HepG2 (cell line): ENCODE measurements around the gene SLC25A10. TPM values are rescaled to one million over a fixed set of nuclear protein-coding genes. Genes with fewer than 3 reads are reported as not detected.

ENCODE experiments used
- CENPX ChIP-seq: sonication (generic); formaldehyde crosslinking; IDR thresholded peaks from 2 replicates; pipeline ENCODE4 v1.9.0; 2021; ENCODE audit warnings: mild to moderate bottlenecking, missing genetic modification reagents, moderate library complexity
- CERS6 ChIP-seq: sonication (generic); formaldehyde crosslinking; IDR thresholded peaks from 2 replicates; pipeline ENCODE4 v1.5.0; 2020; ENCODE audit warnings: missing genetic modification reagents
- CHCHD3 ChIP-seq: sonication (generic); formaldehyde crosslinking; IDR thresholded peaks from 2 replicates; pipeline ENCODE4 v1.8.0; 2022; ENCODE audit warnings: mild to moderate bottlenecking, missing genetic modification reagents, moderate library complexity
- ETV5 ChIP-seq: IDR thresholded peaks from 2 replicates; pipeline ENCODE4 v1.6.1; 2018; ENCODE audit warnings: missing biosample characterization, missing genetic modification reagents, inconsistent platforms, borderline replicate concordance
- EZH2 ChIP-seq: conservative IDR thresholded peaks from 2 replicates; pipeline ENCODE4 v1.6.1; 2012; ENCODE audit warnings: mild to moderate bottlenecking, low read depth, low read length, moderate library complexity
- FLYWCH1 ChIP-seq: sonication (generic); formaldehyde crosslinking; IDR thresholded peaks from 2 replicates; pipeline ENCODE4 v1.8.1; 2023; ENCODE audit warnings: mild to moderate bottlenecking, missing genetic modification reagents
- MEIS1 ChIP-seq: sonication (generic); formaldehyde crosslinking; IDR thresholded peaks from 2 replicates; pipeline ENCODE4 v1.9.0; 2021; ENCODE audit warnings: mild to moderate bottlenecking, missing genetic modification reagents, moderate library complexity, borderline replicate concordance
- NCOA2 ChIP-seq: sonication (generic); formaldehyde crosslinking; IDR thresholded peaks from 2 replicates; pipeline ENCODE4 v1.8.0; 2022; ENCODE audit warnings: inconsistent platforms
- NONO ChIP-seq, 2 experiments: fragments of 450-650 bp in 1 of 2; sonication (generic) in 1 of 2; formaldehyde crosslinking in 1 of 2; IDR thresholded peaks in 1 of 2; conservative IDR thresholded peaks in 1 of 2; 2 replicates each; pipeline versions ENCODE4 v1.6.1 to v1.8.0; 2017 to 2022; ENCODE audit warnings: mild to moderate bottlenecking in 1 of 2, missing genetic modification reagents in 1 of 2, moderate library complexity in 1 of 2
- PCBP1 ChIP-seq: fragments of 200-400 bp; formaldehyde crosslinking; IDR thresholded peaks from 2 replicates; pipeline ENCODE4 v1.6.1; 2017; ENCODE audit warnings: mild to moderate bottlenecking, low read depth, low read length, borderline replicate concordance
- POLR2A ChIP-seq, 2 experiments: IDR thresholded peaks; 2 replicates each; pipeline ENCODE4 v1.6.1; 2011; ENCODE audit warnings: low read depth in 2 of 2, low read length in 2 of 2, mild to moderate bottlenecking in 1 of 2, moderate library complexity in 1 of 2; ENCODE audit not compliant: insufficient read depth in 1 of 2
- POLR2AphosphoS5 ChIP-seq: IDR thresholded peaks from 2 replicates; pipeline ENCODE4 v1.6.1; 2012; ENCODE audit warnings: low read depth, low read length
- RAD51 ChIP-seq: fragments of 450-650 bp; IDR thresholded peaks from 2 replicates; pipeline ENCODE4 v1.6.1; 2016; ENCODE audit warnings: borderline replicate concordance
- RELA ChIP-seq: sonication (generic); formaldehyde crosslinking; IDR thresholded peaks from 2 replicates; pipeline ENCODE4 v1.4.0; 2020; ENCODE audit warnings: missing genetic modification reagents
- SIN3A ChIP-seq: IDR thresholded peaks from 2 replicates; pipeline ENCODE4 v1.6.1; 2011; ENCODE audit warnings: low read depth, mild to moderate bottlenecking, control low read depth, low read length, borderline replicate concordance
- SIN3B ChIP-seq: fragments of 150-350 bp; IDR thresholded peaks from 2 replicates; pipeline ENCODE4 v1.6.1; 2014; ENCODE audit warnings: low read length
- SNRNP70 ChIP-seq: fragments of 200-400 bp; formaldehyde crosslinking; IDR thresholded peaks from 2 replicates; pipeline ENCODE4 v1.6.1; 2017; ENCODE audit warnings: mild to moderate bottlenecking, low read depth, low read length, moderate library complexity
- TCF7L2 ChIP-seq: IDR thresholded peaks from 2 replicates; pipeline ENCODE4 v1.6.1; 2011; ENCODE audit warnings: mild to moderate bottlenecking, low read depth, low read length, moderate library complexity
- ZC3H4 ChIP-seq: sonication (generic); formaldehyde crosslinking; IDR thresholded peaks from 2 replicates; pipeline ENCODE4 v1.4.0; 2020; ENCODE audit warnings: missing genetic modification reagents, borderline replicate concordance
- ZFP91 ChIP-seq: sonication (generic); formaldehyde crosslinking; IDR thresholded peaks from 2 replicates; pipeline ENCODE4 v1.9.0; 2022; ENCODE audit warnings: missing genetic modification reagents, mild to moderate bottlenecking, borderline replicate concordance
- ZKSCAN8 ChIP-seq: IDR thresholded peaks from 2 replicates; pipeline ENCODE4 v1.6.1; 2016; ENCODE audit warnings: borderline replicate concordance, missing genetic modification reagents, missing compliant biosample characterization
- ZMYM3 ChIP-seq: sonication (generic); formaldehyde crosslinking; IDR thresholded peaks from 2 replicates; pipeline ENCODE4 v1.5.1; 2020; ENCODE audit warnings: mild to moderate bottlenecking, missing genetic modification reagents
- ZNF224 ChIP-seq: sonication (generic); formaldehyde crosslinking; IDR thresholded peaks from 2 replicates; pipeline ENCODE4 v1.5.0; 2020; ENCODE audit warnings: mild to moderate bottlenecking, missing genetic modification reagents
- ZNF256 ChIP-seq: sonication (generic); formaldehyde crosslinking; conservative IDR thresholded peaks from 2 replicates; pipeline ENCODE4 v1.4.0; 2020; ENCODE audit warnings: missing genetic modification reagents
- ZNF282 ChIP-seq: fragments of 450-650 bp; IDR thresholded peaks from 2 replicates; pipeline ENCODE4 v1.6.1; 2018; ENCODE audit not compliant: partially characterized antibody
- ZNF446 ChIP-seq: sonication (generic); formaldehyde crosslinking; IDR thresholded peaks from 2 replicates; pipeline ENCODE4 v1.5.0; 2020; ENCODE audit warnings: mild to moderate bottlenecking, missing genetic modification reagents
- ZNF468 ChIP-seq: sonication (generic); formaldehyde crosslinking; IDR thresholded peaks from 2 replicates; pipeline ENCODE4 v1.8.0; 2022; ENCODE audit warnings: mild to moderate bottlenecking, moderate library complexity, missing genetic modification reagents
- ZNF746 ChIP-seq: sonication (generic); formaldehyde crosslinking; IDR thresholded peaks from 2 replicates; pipeline ENCODE4 v1.8.0; 2022; ENCODE audit warnings: mild to moderate bottlenecking, missing genetic modification reagents
- ZZZ3 ChIP-seq: sonication (generic); formaldehyde crosslinking; IDR thresholded peaks from 2 replicates; pipeline ENCODE4 v1.4.0; 2020; ENCODE audit warnings: missing genetic modification reagents, mild to moderate bottlenecking, borderline replicate concordance
- polyA plus RNA-seq, 8 experiments: library from polyadenylated mRNA; depleted of rRNA in 3 of 8; stranded (reverse) in 7 of 8; unstranded in 1 of 8; fragments of >200 nt; fragmentation: Illumina TruSeq in 4 of 8; extraction: Trizol in 4 of 8; gene quantifications; 2 replicates each; pipeline versions ENCODE4 v1.2.1 to v1.2.3, GENCODE V29; 2011 to 2016; ENCODE audit warnings: low read depth in 4 of 8, missing spikeins in 1 of 8, mixed read lengths in 1 of 8; ENCODE audit not compliant: insufficient read depth in 1 of 8
- total RNA-seq, 5 experiments: library from RNA; depleted of rRNA; stranded (reverse); fragments of >200 nt; fragmentation: Illumina TruSeq; extraction: Trizol; gene quantifications; 2 replicates each; pipeline ENCODE4 v1.2.3, GENCODE V29; 2016; ENCODE audit warnings: low read depth in 1 of 5
- TF ChIP-seq, protein P1 (sequence below): sonication (generic); formaldehyde crosslinking; IDR thresholded peaks from 2 replicates; pipeline ENCODE4 v1.8.0; 2022; ENCODE audit warnings: missing genetic modification reagents, low read depth, mild to moderate bottlenecking, borderline replicate concordance

The SLC25A10 gene
- total and polyA plus RNA-seq, 2 of the 13 experiments (the other 11 are each of a cell fraction or from before 2014, with no cell fraction given) = 46.5 to 140 TPM

- TF ChIP-seq ZKSCAN8 = peak; percentile 63; the same call in 1 of the 2 replicates
- TF ChIP-seq MEIS1 (CRISPR knock-in tag) = no peak
- no peak; the same call in 1 of the 2 replicates for TF ChIP-seq ZFP91 (CRISPR knock-in tag)
- TF ChIP-seq SIN3A = no peak
- TF ChIP-seq, protein P1, sequence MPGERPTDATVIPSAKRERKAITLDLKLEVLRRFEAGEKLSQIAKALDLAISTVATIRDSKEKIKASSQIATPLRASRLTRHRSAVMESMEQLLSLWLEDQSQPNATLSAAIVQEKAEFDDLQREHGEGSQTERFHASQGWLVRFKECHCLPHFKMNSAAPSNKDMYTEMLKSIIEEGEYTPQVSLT (CRISPR knock-in tag) = no peak
- TF ChIP-seq FLYWCH1 (CRISPR knock-in tag) = 0 out of 2 replicates have a peak, but pooled peaks have one; percentile 27
- no peak for TF ChIP-seq RELA (CRISPR knock-in tag)
- peak in 1 of 2 experiments; percentile 56; a peak in 2 of 4 replicates for TF ChIP-seq POLR2A (IDR thresholded peaks at IDR 0.05; ENCODE audit: insufficient read depth in 1 of 2, low read depth in 2 of 2, low read length in 2 of 2)
- peak; percentile 72; the same call in 1 of the 2 replicates for TF ChIP-seq ZC3H4 (CRISPR knock-in tag)
- no peak for TF ChIP-seq RAD51
- TF ChIP-seq POLR2AphosphoS5 = peak; percentile 63
- no peak for TF ChIP-seq TCF7L2
- no peak for TF ChIP-seq ZZZ3
- no peak for TF ChIP-seq NCOA2 (CRISPR knock-in tag)
- no peak for TF ChIP-seq ZNF224 (CRISPR knock-in tag)
- TF ChIP-seq ZNF282 = no peak
- TF ChIP-seq CENPX (CRISPR knock-in tag) = no peak
- TF ChIP-seq ZMYM3 (CRISPR knock-in tag) = no peak
- TF ChIP-seq PCBP1 = no peak
- no peak for TF ChIP-seq CHCHD3 (CRISPR knock-in tag)
- TF ChIP-seq SNRNP70 = no peak
- TF ChIP-seq NONO (IDR thresholded peaks at IDR 0.05) = no peak
- peak; percentile 15; the same call in 1 of the 2 replicates for TF ChIP-seq NONO (CRISPR knock-in tag; conservative IDR thresholded peaks at IDR 0.05)
- TF ChIP-seq CERS6 (CRISPR knock-in tag) = no peak
- no peak for TF ChIP-seq ZNF256
- no peak; the same call in 1 of the 2 replicates for TF ChIP-seq ETV5 (CRISPR knock-in tag)
- no peak for TF ChIP-seq EZH2
- TF ChIP-seq ZNF446 (CRISPR knock-in tag) = no peak
- no peak for TF ChIP-seq ZNF468 (CRISPR knock-in tag)
- TF ChIP-seq ZNF746 (CRISPR knock-in tag) = no peak
- no peak for TF ChIP-seq SIN3B
Observed at GRCh38 chr17:81701288-81702071, 10.6 kb upstream of the SLC25A10 start (continued).
